H1 (cell line): Measurements from ENCODE around the gene WNT5A. TPM values are rescaled to one million over a fixed set of nuclear protein-coding genes. Genes with fewer than 3 reads are reported as not detected.

Source experiments
- CBX5 ChIP-seq: fragments of 300-800, 300-1000 bp; sonication (generic); IDR thresholded peaks from 2 replicates; pipeline ENCODE4 v1.7.1; 2016; ENCODE audit warnings: antibody characterized with exemption, low read length, low read depth
- EP300 ChIP-seq, 2 experiments: IDR thresholded peaks; 1 replicate in 1 of 2; 2 replicates in 1 of 2; pipeline ENCODE4 v1.6.1; 2011 to 2012; ENCODE audit warnings: low read depth in 2 of 2, low read length in 2 of 2, mild to moderate bottlenecking in 2 of 2, borderline replicate concordance in 1 of 2, inconsistent platforms in 1 of 2, moderate library complexity in 1 of 2
- EZH2 ChIP-seq: fragments of 200-600 bp; sonication (generic); IDR thresholded peaks from 2 replicates; pipeline ENCODE4 v1.7.1; 2012; ENCODE audit warnings: low read depth, mild to moderate bottlenecking, moderate library complexity, low read length, inconsistent platforms; ENCODE audit not compliant: severe bottlenecking
- NRF1 ChIP-seq: IDR thresholded peaks from 2 replicates; pipeline ENCODE4 v1.6.1; 2011; ENCODE audit warnings: mild to moderate bottlenecking, low read depth, low read length, improper control_type of control experiment
- ZNF274 ChIP-seq: IDR thresholded peaks from 2 replicates; pipeline ENCODE4 v1.7.0; 2012; ENCODE audit warnings: low read length, borderline replicate concordance; ENCODE audit errors: extremely low read depth
- polyA plus RNA-seq, 7 experiments: library from polyadenylated mRNA; depleted of rRNA in 3 of 7; stranded (reverse) in 5 of 7; unstranded in 2 of 7; fragments of >200 nt in 5 of 7; fragments of 200-250 nt in 2 of 7; gene quantifications; 1 replicate in 5 of 7; 2 replicates in 1 of 7; 4 replicates in 1 of 7; pipeline versions ENCODE4 v1.2.1 to v1.2.3, GENCODE V29; 2011 to 2013; ENCODE audit warnings: missing spikeins in 2 of 7, mixed read lengths in 2 of 7
- total RNA-seq: library from RNA; stranded (reverse); fragmentation: NEBNext Ultra II Directional; extraction: Animal tissue kit (Norgen Biotek cat#: 25700); gene quantifications from 2 replicates; pipeline ENCODE4 v1.2.1, GENCODE V29; 2021

WNT5A gene
- total and polyA plus RNA-seq, 2 of the 8 experiments (the other 6 are each of a cell fraction or from before 2014, with no cell fraction given) = 3.9 to 5.6 TPM

- TF ChIP-seq CBX5 (no peak), ZNF274 (no peak), EP300 (IDR thresholded peaks at IDR 0.05; ENCODE audit: borderline replicate concordance in 1 of 2, low read depth in 2 of 2, low read length in 2 of 2) (no peak), EZH2 (no peak), NRF1 (no peak)
Measured at GRCh38 chr3:55431041-55431440, 56.1 kb downstream of the WNT5A start (continued).
